DND-41 (cell line): ENCODE data around the gene CUEDC2.

ENCODE experiments used
- ATAC-seq: fragments of 200-7000 bp; cut with Tn5 transposase; 3 replicates; pipeline ENCODE4 v1.9.1; 2021; ENCODE audit warnings: low read depth; ENCODE audit not compliant: insufficient read depth
- DNase-seq: peaks from one replicate; pipeline ENCODE4 v3.0.0-alpha.2; 2020
- H2AFZ ChIP-seq: 2 replicates; pipeline ENCODE4 v1.6.0; 2012; ENCODE audit warnings: low read depth, low read length
- H3K27ac ChIP-seq: 2 replicates; pipeline ENCODE4 v1.5.1; 2012; ENCODE audit warnings: low read length, inconsistent platforms
- H3K27me3 ChIP-seq: fragments of 200-600 bp; sonication (generic); 2 replicates; pipeline ENCODE4 v1.6.0; 2012; ENCODE audit warnings: low read length, mild to moderate bottlenecking, inconsistent platforms; ENCODE audit not compliant: insufficient read depth, poor library complexity
- H3K36me3 ChIP-seq: 2 replicates; pipeline ENCODE4 v1.5.1; 2012; ENCODE audit warnings: low read length, inconsistent platforms; ENCODE audit not compliant: insufficient read depth
- H3K4me1 ChIP-seq: 2 replicates; pipeline ENCODE4 v1.5.1; 2012; ENCODE audit warnings: mild to moderate bottlenecking, low read length; ENCODE audit not compliant: insufficient read depth
- H3K4me2 ChIP-seq: 2 replicates; pipeline ENCODE4 v1.6.0; 2012; ENCODE audit warnings: mild to moderate bottlenecking, moderate library complexity, low read length, inconsistent platforms; ENCODE audit not compliant: insufficient read depth
- H3K4me3 ChIP-seq, 2 experiments: fragments of 200-600 bp in 1 of 2; shearing (Covaris generic) in 1 of 2; 2 replicates each; pipeline ENCODE4 v1.5.1; 2012 to 2016; ENCODE audit warnings: inconsistent platforms in 2 of 2, low read length in 2 of 2, mild to moderate bottlenecking in 2 of 2, low read depth in 1 of 2, moderate library complexity in 1 of 2
- H3K79me2 ChIP-seq: 2 replicates; pipeline ENCODE4 v1.6.0; 2012; ENCODE audit warnings: low read length, inconsistent platforms; ENCODE audit not compliant: insufficient read depth
- H3K9ac ChIP-seq: 2 replicates; pipeline ENCODE4 v1.6.0; 2012; ENCODE audit warnings: low read depth, mild to moderate bottlenecking, inconsistent platforms, low read length, moderate library complexity
- H3K9me3 ChIP-seq: 2 replicates; pipeline ENCODE4 v1.5.1; 2012; ENCODE audit warnings: low read length, moderate library complexity, mild to moderate bottlenecking, inconsistent platforms; ENCODE audit not compliant: insufficient read depth, severe bottlenecking
- H4K20me1 ChIP-seq: 2 replicates; pipeline ENCODE4 v1.6.0; 2012; ENCODE audit warnings: low read length; ENCODE audit not compliant: insufficient read depth
- CTCF ChIP-seq: IDR thresholded peaks from 2 replicates; pipeline ENCODE4 v1.5.1; 2012; ENCODE audit warnings: borderline replicate concordance, low read length, moderate library complexity, mild to moderate bottlenecking; ENCODE audit not compliant: poor library complexity, severe bottlenecking; ENCODE audit errors: extremely low read depth
- EZH2 ChIP-seq: IDR thresholded peaks from 3 replicates; pipeline ENCODE4 v1.6.1; 2012; ENCODE audit warnings: borderline replicate concordance, low read depth, mild to moderate bottlenecking, moderate library complexity, low read length, inconsistent platforms; ENCODE audit not compliant: severe bottlenecking

CUEDC2 gene

GRCh38 chr10:102400598-102401341 lies 31.6 kb downstream of the CUEDC2 start:
- Histone ChIP-seq H4K20me1 (0 out of 2 replicates have a peak, but pooled peaks cover 3% of the 10 kb centered on the region), H3K36me3 (no peaks in the 10 kb centered on the region), H3K4me2 (no peak overlapping the region), H3K27me3 (no peaks in the 10 kb centered on the region), H3K9me3 (no peaks in the 10 kb centered on the region), H3K9ac (no peak overlapping the region), H3K27ac (no peak overlapping the region), H2AFZ (no peak overlapping the region), H3K79me2 (0 out of 2 replicates have a peak, but pooled peaks cover 2% of the 10 kb centered on the region), H3K4me1 (peaks cover 31% of the 10 kb centered on the region), H3K4me3 (no peak overlapping the region)
- TF ChIP-seq EZH2 (no peak), CTCF (no peak)
- DNase-seq = no peak
- no peak for ATAC-seq

GRCh38 chr10:102400076-102400475 lies 32.3 kb downstream of the CUEDC2 start:
- Histone ChIP-seq H3K36me3 (no peaks in the 10 kb centered on the region), H3K4me3 (peak overlapping the region in 1 of 2 experiments; percentile 74; a peak in 2 of 4 replicates), H2AFZ (peak overlapping the region; percentile 79), H3K27me3 (no peaks in the 10 kb centered on the region), H3K4me2 (peak overlapping the region; percentile 78), H3K4me1 (peaks cover 36% of the 10 kb centered on the region), H3K79me2 (0 out of 2 replicates have a peak, but pooled peaks cover 2% of the 10 kb centered on the region), H3K27ac (peak overlapping the region; percentile 66; the same call in 1 of the 2 replicates), H3K9me3 (no peaks in the 10 kb centered on the region), H3K9ac (peak overlapping the region; percentile 74), H4K20me1 (0 out of 2 replicates have a peak, but pooled peaks cover 3% of the 10 kb centered on the region)
- DNase-seq (no peak), ATAC-seq (no peak)
- no peak for TF ChIP-seq EZH2
- TF ChIP-seq CTCF = no peak

DNA sequence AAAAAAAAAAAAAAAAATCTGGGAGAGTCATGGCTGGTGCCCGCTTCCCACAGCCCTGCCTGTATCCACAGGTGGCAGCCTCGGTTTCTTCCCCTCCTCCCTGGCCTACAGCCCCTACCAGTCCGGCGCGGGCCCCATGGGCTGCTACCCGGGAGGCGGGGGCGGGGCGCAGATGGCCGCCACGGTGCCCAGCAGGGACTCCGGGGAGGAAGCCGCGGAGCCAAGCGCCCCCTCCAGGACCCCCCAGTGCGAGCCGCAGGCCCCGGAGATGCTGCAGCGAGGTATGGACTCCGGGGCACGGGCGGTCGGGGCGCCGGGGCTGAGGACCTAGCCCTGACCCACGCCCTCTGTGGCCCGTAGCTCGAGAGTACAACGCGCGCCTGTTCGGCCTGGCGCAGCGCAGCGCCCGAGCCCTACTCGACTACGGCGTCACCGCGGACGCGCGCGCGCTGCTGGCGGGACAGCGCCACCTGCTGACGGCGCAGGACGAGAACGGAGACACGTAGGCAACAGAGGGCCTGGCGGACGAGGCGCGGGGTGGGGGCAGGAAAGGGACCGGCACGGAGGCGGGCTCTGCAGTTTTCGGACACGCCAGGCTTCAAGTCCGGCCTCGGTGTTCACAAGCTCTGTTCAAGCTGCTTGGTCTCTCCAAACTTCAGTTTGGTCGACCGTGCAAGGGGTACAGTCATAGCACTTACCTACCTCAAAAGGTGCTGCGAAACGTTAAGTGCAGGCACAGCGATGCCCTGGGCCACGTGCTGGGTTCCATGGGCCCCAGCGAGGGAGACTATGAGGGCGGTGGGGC lies 33.0 kb downstream of the CUEDC2 start:
- H3K36me3 ChIP-seq = no peaks in the 10 kb centered on the region
- no peaks in the 10 kb centered on the region for H3K27me3 ChIP-seq
- TF ChIP-seq EZH2 (no peak), CTCF (peak; percentile 97)
- peak overlapping the region; percentile 57 to 74; a peak in 3 of 4 replicates for H3K4me3 ChIP-seq
- H2AFZ ChIP-seq = peak overlapping the region; percentile 79
- H3K9ac ChIP-seq = peak overlapping the region; percentile 74
- DNase-seq = peak; percentile 90
- peak overlapping the region; percentile 66 for H3K27ac ChIP-seq
- H3K4me1 ChIP-seq = peaks cover 43% of the 10 kb centered on the region
- peak overlapping the region; percentile 78 for H3K4me2 ChIP-seq
- ATAC-seq = peak; percentile 82
- H4K20me1 ChIP-seq = 0 out of 2 replicates have a peak, but pooled peaks cover 8% of the 10 kb centered on the region
- 0 out of 2 replicates have a peak, but pooled peaks cover 2% of the 10 kb centered on the region for H3K79me2 ChIP-seq
- no peaks in the 10 kb centered on the region for H3K9me3 ChIP-seq
